ENCODE results near the gene PLSCR4. TPM values are rescaled to one million over a fixed set of nuclear protein-coding genes. Genes with fewer than 3 reads are reported as not detected.
A peak's percentile ranks its signal among the peaks of the same experiment; 100 is the strongest.
"Not testable (repeated sequence)": the region's sequence is repeated elsewhere in the genome, so short reads cannot be mapped to it uniquely, and the experiment has no call there.

Gene PLSCR4
- total RNA-seq, 4 donors from 2014 or later = 42.0 to 83.3 (median 61.5) TPM

GRCh38 chr3:146262371-146263110 is 11.6 kb upstream of the PLSCR4 start:
- 79 to 100% methylated on average over 1 to 2 of the region's 2 CpGs for WGBS, 2 donors (ENCODE audit: low coverage in 1 of 2)
- Histone ChIP-seq H3K27ac (no peak overlapping the region), H3K27me3 (no peaks in the 10 kb centered on the region), H3K36me3 (no peaks in the 10 kb centered on the region), H3K4me1 (no peaks in the 10 kb centered on the region), H3K9me3 (no peaks in the 10 kb centered on the region), H3K4me3 (no peak overlapping the region)
- no peak for ATAC-seq
- no peak for TF ChIP-seq CTCF (IDR thresholded peaks at IDR 0.05)
- no peak for TF ChIP-seq EP300 (IDR thresholded peaks at IDR 0.05)
- no peak for TF ChIP-seq POLR2AphosphoS5 (IDR thresholded peaks at IDR 0.05)
- no peak for TF ChIP-seq POLR2A (IDR thresholded peaks at IDR 0.05)

GRCh38 chr3:146259880-146260589 is 9.1 kb upstream of the PLSCR4 start:
- Histone ChIP-seq H3K27ac (no peak overlapping the region), H3K4me3 (no peak overlapping the region), H3K27me3 (no peaks in the 10 kb centered on the region), H3K4me1 (no peaks in the 10 kb centered on the region), H3K9me3 (no peaks in the 10 kb centered on the region), H3K36me3 (no peaks in the 10 kb centered on the region)
- TF ChIP-seq CTCF (IDR thresholded peaks at IDR 0.05) (no peak), POLR2AphosphoS5 (IDR thresholded peaks at IDR 0.05) (no peak), POLR2A (IDR thresholded peaks at IDR 0.05) (no peak), EP300 (IDR thresholded peaks at IDR 0.05) (no peak)
- WGBS, 2 donors (ENCODE audit: low coverage in 1 of 2) = 81 to 85% methylated on average over 4 to 5 of the region's 5 CpGs
- no peak for ATAC-seq

GRCh38 chr3:146256851-146257486 is 6.1 kb upstream of the PLSCR4 start:
- Histone ChIP-seq H3K9me3 (peaks cover 0 to 11% (median 0%) of the 10 kb centered on the region in 3 donors), H3K4me1 (peaks cover 2 to 11% (median 3%) of the 10 kb centered on the region in 3 donors), H3K27me3 (no peaks in the 10 kb centered on the region), H3K36me3 (no peaks in the 10 kb centered on the region), H3K27ac (no peak overlapping the region), H3K4me3 (no peak overlapping the region)
- 88 to 100% methylated on average over 1 of the region's 3 CpGs for WGBS, 2 donors (ENCODE audit: low coverage in 1 of 2)
- ATAC-seq = no peak
- TF ChIP-seq EP300 (IDR thresholded peaks at IDR 0.05) (no peak), POLR2AphosphoS5 (IDR thresholded peaks at IDR 0.05) (no peak), CTCF (IDR thresholded peaks at IDR 0.05) (no peak), POLR2A (IDR thresholded peaks at IDR 0.05) (no peak)

GRCh38 chr3:146252445-146252844 is 1.5 kb upstream of the PLSCR4 start:
- peak overlapping the region; percentile 95 to 99 (median 96) for H3K27ac ChIP-seq
- WGBS, 2 donors (ENCODE audit: low coverage in 1 of 2) = 69 to 79% methylated on average over 9 to 10 of the region's 10 CpGs
- peaks cover 2 to 35% (median 8%) of the 10 kb centered on the region in 3 donors for H3K4me1 ChIP-seq
- ATAC-seq, H3K4me3 ChIP-seq, H3K27me3 ChIP-seq, H3K36me3 ChIP-seq: not testable (repeated sequence)
- H3K9me3 ChIP-seq = peaks cover 0 to 11% (median 0%) of the 10 kb centered on the region in 3 donors

GRCh38 chr3:146249921-146250320 is 984 bp downstream of the PLSCR4 start:
- peak overlapping the region; percentile 95 to 99 (median 96) for H3K27ac ChIP-seq
- peak overlapping the region; percentile 88 to 97 for H3K4me3 ChIP-seq
- ATAC-seq = no peak
- H3K9me3 ChIP-seq = peaks cover 0 to 11% (median 0%) of the 10 kb centered on the region in 3 donors
- 13 to 17% methylated on average over 1 of the region's 1 CpG for WGBS, 2 donors (ENCODE audit: low coverage in 1 of 2)
- TF ChIP-seq CTCF (IDR thresholded peaks at IDR 0.05) (no peak), EP300 (IDR thresholded peaks at IDR 0.05) (no peak), POLR2A (IDR thresholded peaks at IDR 0.05) (no peak), POLR2AphosphoS5 (IDR thresholded peaks at IDR 0.05) (no peak)
- H3K27me3 ChIP-seq = no peaks in the 10 kb centered on the region
- no peaks in the 10 kb centered on the region for H3K36me3 ChIP-seq
- H3K4me1 ChIP-seq = peaks cover 2 to 51% (median 8%) of the 10 kb centered on the region in 3 donors

Measured in gastroesophageal sphincter (tissue), 4 donors.